HG02571 (cell line): ENCODE measurements around the gene RABL2B.

Experiments used
- ATAC-seq: cut with Tn5 transposase; IDR thresholded peaks from one replicate; pipeline ENCODE4 v1.9.1; 2021; ENCODE audit warnings: mild to moderate bottlenecking, moderate library complexity; ENCODE audit not compliant: unreplicated experiment

RABL2B gene

DNA sequence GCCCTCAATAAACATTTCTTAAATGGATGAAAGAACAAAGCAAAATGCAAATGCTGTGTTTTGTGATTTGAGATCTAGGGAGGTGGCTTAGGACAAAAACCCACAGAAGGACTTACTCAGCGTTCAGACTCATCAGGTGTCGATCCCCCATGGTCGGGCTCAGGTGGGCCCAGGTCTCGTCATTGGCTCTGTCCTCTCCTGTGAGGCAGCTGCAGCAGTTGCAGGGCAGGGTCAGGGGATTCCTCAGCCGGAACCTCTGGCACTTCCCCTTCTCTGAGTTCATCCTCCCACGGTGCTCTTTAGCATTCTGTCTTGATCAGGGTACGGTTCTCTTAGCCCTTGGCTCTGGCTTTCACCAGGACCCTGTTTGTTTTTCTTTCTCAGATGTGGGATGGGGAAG is 59.4 kb downstream of the RABL2B start:
- no peak for ATAC-seq

DNA sequence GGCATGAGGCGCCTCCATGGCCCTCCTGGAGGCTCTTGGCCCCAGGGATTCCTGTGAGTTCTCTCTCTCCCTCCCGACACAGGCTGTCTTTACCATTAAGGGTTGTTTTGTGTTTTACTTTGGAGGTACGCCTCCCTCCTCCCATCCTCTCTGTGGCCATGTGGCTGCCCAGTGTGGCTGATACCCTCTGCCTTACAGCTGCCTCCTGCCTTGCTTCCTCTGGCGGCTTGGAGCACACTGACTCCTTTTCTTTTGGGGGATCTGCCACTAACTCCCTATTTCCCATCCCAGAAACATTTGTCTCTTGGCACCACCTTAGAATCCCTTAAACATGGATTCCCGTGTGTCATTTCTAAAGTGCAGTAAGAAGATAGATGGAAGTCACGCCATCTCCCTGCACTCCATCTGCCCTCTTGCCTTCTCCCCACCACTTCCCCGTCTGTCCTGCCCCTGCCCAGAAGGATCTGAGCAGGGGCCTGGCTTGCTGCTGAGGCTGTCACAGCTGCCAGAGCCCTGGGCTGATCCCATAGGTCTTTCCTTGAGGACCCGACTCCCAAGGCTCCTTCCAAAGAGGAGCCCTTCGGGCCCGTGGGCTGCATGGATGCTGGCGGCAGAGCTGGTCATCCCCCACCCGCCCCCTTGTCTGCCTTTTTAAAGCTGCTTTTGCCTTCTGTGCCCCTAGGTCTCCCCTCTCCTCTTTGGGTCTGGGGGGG is 60.6 kb downstream of the RABL2B start:
- no peak for ATAC-seq

DNA sequence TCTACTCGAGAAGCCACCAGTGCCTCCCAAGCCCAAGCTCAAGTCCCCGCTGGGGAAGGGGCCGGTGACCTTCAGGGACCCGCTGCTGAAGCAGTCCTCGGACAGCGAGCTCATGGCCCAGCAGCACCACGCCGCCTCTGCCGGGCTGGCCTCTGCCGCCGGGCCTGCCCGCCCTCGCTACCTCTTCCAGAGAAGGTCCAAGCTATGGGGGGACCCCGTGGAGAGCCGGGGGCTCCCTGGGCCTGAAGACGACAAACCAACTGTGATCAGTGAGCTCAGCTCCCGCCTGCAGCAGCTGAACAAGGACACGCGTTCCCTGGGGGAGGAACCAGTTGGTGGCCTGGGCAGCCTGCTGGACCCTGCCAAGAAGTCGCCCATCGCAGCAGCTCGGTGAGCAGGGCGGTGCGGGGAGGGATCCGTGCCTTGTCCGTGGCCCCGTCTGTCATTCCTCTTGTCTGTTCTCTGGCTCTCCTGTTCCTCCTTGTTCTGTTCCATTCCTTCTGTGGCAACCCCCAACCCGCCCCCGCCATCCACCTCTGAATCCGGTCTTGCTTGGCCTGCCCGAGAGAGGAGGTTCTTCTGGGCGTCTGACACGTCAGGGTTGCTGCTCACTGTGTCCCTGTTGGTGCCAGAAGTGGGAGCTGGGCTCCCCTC is 61.3 kb downstream of the RABL2B start:
- no peak for ATAC-seq

DNA sequence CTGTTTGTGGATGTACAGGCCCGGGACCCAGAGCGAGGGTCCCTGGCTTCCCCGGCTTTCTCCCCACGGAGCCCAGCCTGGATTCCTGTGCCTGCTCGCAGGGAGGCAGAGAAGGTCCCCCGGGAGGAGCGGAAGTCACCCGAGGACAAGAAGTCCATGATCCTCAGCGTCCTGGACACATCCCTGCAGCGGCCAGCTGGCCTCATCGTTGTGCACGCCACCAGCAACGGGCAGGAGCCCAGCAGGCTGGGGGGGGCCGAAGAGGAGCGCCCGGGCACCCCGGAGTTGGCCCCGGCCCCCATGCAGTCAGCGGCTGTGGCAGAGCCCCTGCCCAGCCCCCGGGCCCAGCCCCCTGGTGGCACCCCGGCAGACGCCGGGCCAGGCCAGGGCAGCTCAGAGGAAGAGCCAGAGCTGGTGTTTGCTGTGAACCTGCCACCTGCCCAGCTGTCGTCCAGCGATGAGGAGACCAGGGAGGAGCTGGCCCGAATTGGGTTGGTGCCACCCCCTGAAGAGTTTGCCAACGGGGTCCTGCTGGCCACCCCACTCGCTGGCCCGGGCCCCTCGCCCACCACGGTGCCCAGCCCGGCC is 62.1 kb downstream of the RABL2B start:
- no peak for ATAC-seq

DNA sequence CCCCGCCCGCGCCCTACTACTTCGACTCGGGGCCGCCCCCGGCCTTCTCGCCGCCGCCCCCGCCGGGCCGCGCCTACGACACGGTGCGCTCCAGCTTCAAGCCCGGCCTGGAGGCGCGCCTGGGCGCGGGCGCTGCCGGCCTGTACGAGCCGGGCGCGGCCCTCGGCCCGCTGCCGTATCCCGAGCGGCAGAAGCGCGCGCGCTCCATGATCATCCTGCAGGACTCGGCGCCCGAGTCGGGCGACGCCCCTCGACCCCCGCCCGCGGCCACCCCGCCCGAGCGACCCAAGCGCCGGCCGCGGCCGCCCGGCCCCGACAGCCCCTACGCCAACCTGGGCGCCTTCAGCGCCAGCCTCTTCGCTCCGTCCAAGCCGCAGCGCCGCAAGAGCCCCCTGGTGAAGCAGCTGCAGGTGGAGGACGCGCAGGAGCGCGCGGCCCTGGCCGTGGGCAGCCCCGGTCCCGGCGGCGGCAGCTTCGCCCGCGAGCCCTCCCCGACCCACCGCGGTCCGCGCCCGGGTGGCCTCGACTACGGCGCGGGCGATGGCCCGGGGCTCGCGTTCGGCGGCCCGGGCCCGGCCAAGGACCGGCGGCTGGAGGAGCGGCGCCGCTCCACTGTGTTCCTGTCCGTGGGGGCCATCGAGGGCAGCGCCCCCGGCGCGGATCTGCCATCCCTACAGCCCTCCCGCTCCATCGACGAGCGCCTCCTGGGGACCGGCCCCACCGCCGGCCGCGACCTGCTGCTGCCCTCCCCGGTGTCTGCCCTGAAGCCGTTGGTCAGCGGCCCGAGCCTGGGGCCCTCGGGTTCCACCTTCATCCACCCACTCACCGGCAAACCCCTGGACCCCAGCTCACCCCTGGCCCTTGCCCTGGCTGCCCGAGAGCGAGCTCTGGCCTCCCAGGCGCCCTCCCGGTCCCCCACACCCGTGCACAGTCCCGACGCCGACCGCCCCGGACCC is 62.9 kb downstream of the RABL2B start:
- ATAC-seq: no peak

DNA sequence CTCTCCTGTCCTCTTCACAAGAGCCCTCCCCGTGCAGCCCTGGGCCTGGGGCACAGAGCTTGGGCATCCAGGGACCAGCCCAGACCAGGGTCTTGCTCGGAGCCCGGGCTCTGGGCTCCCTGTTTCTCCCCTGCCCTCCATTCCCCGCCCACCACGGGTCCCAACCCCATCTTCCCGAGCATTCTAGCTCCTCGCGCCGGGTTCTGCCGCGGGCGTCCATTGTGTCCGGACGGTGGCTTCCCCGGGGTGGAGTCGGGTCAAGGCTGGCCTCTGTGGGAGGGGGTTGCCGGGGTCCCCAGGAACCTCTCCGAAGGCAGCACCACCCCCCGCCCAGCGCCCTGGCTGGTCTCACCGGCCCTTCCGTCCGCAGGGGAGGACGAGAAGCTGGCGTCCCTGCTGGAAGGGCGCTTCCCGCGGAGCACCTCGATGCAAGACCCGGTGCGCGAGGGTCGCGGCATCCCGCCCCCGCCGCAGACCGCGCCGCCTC is 63.6 kb downstream of the RABL2B start:
- no peak for ATAC-seq

DNA sequence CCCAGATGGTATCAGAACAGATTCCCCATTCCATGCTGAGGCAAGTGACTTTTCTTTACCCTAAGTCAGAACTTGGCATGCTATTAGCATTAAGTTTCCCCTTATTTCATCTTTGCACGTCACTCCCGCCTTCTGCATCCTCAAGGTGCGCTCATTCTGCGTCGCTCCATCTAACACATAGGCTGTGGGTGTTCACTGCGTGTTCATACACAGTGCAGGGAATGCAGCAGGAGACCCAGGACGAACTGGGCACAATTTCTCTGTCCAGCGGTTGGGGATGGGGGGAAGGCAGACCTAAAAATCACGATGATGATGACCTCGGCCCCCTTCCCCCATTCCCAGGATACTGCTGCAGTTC is 65.1 kb downstream of the RABL2B start:
- no peak for ATAC-seq

DNA sequence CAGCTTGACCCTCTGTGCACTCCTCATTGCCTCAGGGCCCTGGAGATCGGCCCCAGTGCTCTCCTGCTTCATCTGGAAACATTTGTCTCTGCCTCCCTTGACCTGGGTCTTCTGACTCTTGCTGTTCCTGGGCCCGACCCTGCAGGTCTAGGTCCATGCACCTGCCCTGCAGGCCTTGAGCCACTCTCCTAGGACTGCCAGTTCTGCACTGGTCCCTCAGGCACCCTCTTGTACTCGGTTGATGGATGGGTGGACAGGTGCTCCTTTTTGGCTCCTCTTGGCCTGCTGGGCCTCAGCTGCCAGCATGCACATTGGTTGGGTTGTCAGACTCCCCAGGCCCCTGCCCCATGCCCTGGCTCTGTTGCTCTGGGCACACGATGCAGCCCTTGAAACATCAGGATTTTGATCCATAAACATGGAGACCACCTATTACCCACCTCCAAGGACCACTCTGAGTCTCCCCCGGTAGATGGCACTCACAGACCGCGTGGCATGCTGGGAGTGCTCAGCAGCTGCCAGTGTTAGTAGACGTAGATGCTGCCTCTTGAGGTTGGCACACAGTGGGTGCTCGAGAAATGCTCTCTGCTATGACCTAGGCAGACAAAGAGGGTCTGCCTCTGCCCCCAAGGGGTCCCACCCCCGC is 65.6 kb downstream of the RABL2B start:
- no peak for ATAC-seq
